MM.1S (cell line): Measurements from ENCODE around the gene IL1RAP.

ENCODE experiments used
- CTCF ChIP-seq: fragments of 300-600 bp; sonication (generic); IDR thresholded peaks from 2 replicates; pipeline ENCODE4 v1.5.1; 2016; ENCODE audit warnings: antibody characterized with exemption, low read length, mixed read lengths
- EZH2 ChIP-seq: fragments of 300-600 bp; sonication (generic); optimal IDR thresholded peaks from 2 replicates; pipeline ENCODE3; 2017; ENCODE audit warnings: low read depth, mild to moderate bottlenecking, antibody characterized with exemption, low read length, mixed read lengths
- EZH2phosphoT487 ChIP-seq: fragments of 300-600 bp; sonication (generic); IDR thresholded peaks from 2 replicates; pipeline ENCODE4 v1.6.1; 2018; ENCODE audit warnings: antibody characterized with exemption, low read length

GRCh38 chr3:190593075-190593474 lies 79.2 kb downstream of the IL1RAP start:
- no peak for TF ChIP-seq CTCF
- no peak for TF ChIP-seq EZH2phosphoT487
- TF ChIP-seq EZH2, result no peak
